H9 (cell line): ENCODE measurements around the gene TTC27. TPM values are rescaled to one million over a fixed set of nuclear protein-coding genes. Genes with fewer than 3 reads are reported as not detected.

ENCODE experiments used
- DNase-seq: peaks from one replicate; pipeline ENCODE4 v3.0.0-alpha.2; 2017
- H2AFZ ChIP-seq: one replicate; pipeline ENCODE4 v1.6.1; 2013; ENCODE audit warnings: mild to moderate bottlenecking, low read length, control low read depth, moderate library complexity
- H2AK5ac ChIP-seq: 2 replicates; pipeline ENCODE4 v1.6.1; 2013; ENCODE audit warnings: low read length, control low read depth, mixed read lengths; ENCODE audit not compliant: insufficient read length
- H2BK120ac ChIP-seq: one replicate; pipeline ENCODE4 v1.6.1; 2013; ENCODE audit warnings: low read depth, mild to moderate bottlenecking, low read length, control low read depth, inconsistent platforms; ENCODE audit not compliant: poor library complexity, severe bottlenecking
- H2BK12ac ChIP-seq: 2 replicates; pipeline ENCODE4 v1.6.1; 2013; ENCODE audit warnings: low read length, control low read depth, mixed read lengths, low read depth; ENCODE audit not compliant: insufficient read length
- H2BK15ac ChIP-seq: 2 replicates; pipeline ENCODE4 v1.6.1; 2013; ENCODE audit warnings: low read depth, low read length, control low read depth
- H2BK20ac ChIP-seq: one replicate; pipeline ENCODE4 v1.6.1; 2013; ENCODE audit warnings: low read depth, mild to moderate bottlenecking, low read length, control low read depth, inconsistent platforms; ENCODE audit not compliant: poor library complexity, severe bottlenecking
- H2BK5ac ChIP-seq: 2 replicates; pipeline ENCODE4 v1.6.1; 2013; ENCODE audit warnings: low read length, control low read depth, mixed read lengths; ENCODE audit not compliant: insufficient read length
- H3K14ac ChIP-seq: 2 replicates; pipeline ENCODE4 v1.6.1; 2013; ENCODE audit warnings: low read length, control low read depth; ENCODE audit not compliant: insufficient read depth
- H3K18ac ChIP-seq: 2 replicates; pipeline ENCODE4 v1.6.1; 2013; ENCODE audit warnings: low read depth, mild to moderate bottlenecking, mixed read lengths, low read length, control low read depth; ENCODE audit not compliant: insufficient read length
- H3K23ac ChIP-seq: 2 replicates; pipeline ENCODE4 v1.6.1; 2013; ENCODE audit warnings: low read length, control low read depth, mixed read lengths, low read depth; ENCODE audit not compliant: insufficient read length
- H3K23me2 ChIP-seq: 2 replicates; pipeline ENCODE4 v1.6.1; 2013; ENCODE audit warnings: low read depth, mild to moderate bottlenecking, mixed read lengths, low read length, control low read depth; ENCODE audit not compliant: insufficient read length, poor library complexity, severe bottlenecking
- H3K27ac ChIP-seq: 2 replicates; pipeline ENCODE4 v1.5.1; 2013; ENCODE audit warnings: low read length, control low read depth, mixed read lengths, low read depth; ENCODE audit not compliant: insufficient read length
- H3K27me3 ChIP-seq: 2 replicates; pipeline ENCODE4 v1.6.1; 2013; ENCODE audit warnings: low read length, control low read depth, inconsistent platforms; ENCODE audit not compliant: insufficient read depth
- H3K4ac ChIP-seq: 2 replicates; pipeline ENCODE4 v1.6.1; 2013; ENCODE audit warnings: low read depth, mild to moderate bottlenecking, control low read depth, inconsistent platforms, low read length, moderate library complexity
- H3K4me1 ChIP-seq: 2 replicates; pipeline ENCODE4 v1.6.1; 2013; ENCODE audit warnings: low read length, control low read depth, inconsistent platforms; ENCODE audit not compliant: insufficient read depth
- H3K4me2 ChIP-seq: 2 replicates; pipeline ENCODE4 v1.6.1; 2013; ENCODE audit warnings: low read length, control low read depth, mixed read lengths; ENCODE audit not compliant: insufficient read length, insufficient read depth
- H3K56ac ChIP-seq: 2 replicates; pipeline ENCODE4 v1.6.1; 2013; ENCODE audit warnings: low read depth, mild to moderate bottlenecking, mixed read lengths, low read length, control low read depth; ENCODE audit not compliant: insufficient read length
- H3K79me1 ChIP-seq: 2 replicates; pipeline ENCODE4 v1.6.1; 2013; ENCODE audit warnings: low read depth, mild to moderate bottlenecking, moderate library complexity, low read length, control low read depth, inconsistent platforms; ENCODE audit not compliant: insufficient read depth, poor library complexity, severe bottlenecking
- H3K79me2 ChIP-seq: 2 replicates; pipeline ENCODE4 v1.6.1; 2013; ENCODE audit warnings: low read length, control low read depth, inconsistent platforms; ENCODE audit not compliant: insufficient read depth
- H3K9ac ChIP-seq: 2 replicates; pipeline ENCODE4 v1.6.1; 2013; ENCODE audit warnings: low read length, control low read depth, mixed read lengths; ENCODE audit not compliant: insufficient read length; ENCODE audit errors: extremely low read depth
- H3K9me3 ChIP-seq: one replicate; pipeline ENCODE4 v1.6.1; 2013; ENCODE audit warnings: low read depth, low read length, inconsistent platforms; ENCODE audit not compliant: control insufficient read depth
- H3T11ph ChIP-seq: one replicate; pipeline ENCODE4 v1.6.1; 2013; ENCODE audit warnings: mild to moderate bottlenecking, low read length, control low read depth, inconsistent platforms
- H4K20me1 ChIP-seq: one replicate; pipeline ENCODE4 v1.6.1; 2013; ENCODE audit not compliant: control insufficient read depth, insufficient read length, insufficient read depth
- H4K5ac ChIP-seq: 2 replicates; pipeline ENCODE4 v1.6.1; 2013; ENCODE audit warnings: low read depth, mild to moderate bottlenecking, mixed read lengths, low read length, control low read depth; ENCODE audit not compliant: insufficient read length
- H4K8ac ChIP-seq: replicated peaks from 2 replicates; pipeline ENCODE4 v1.6.1; 2013; ENCODE audit warnings: low read length, control low read depth, mixed read lengths, low read depth; ENCODE audit not compliant: insufficient read length
- H4K91ac ChIP-seq: 2 replicates; pipeline ENCODE4 v1.6.1; 2013; ENCODE audit warnings: low read depth, mild to moderate bottlenecking, moderate library complexity, mixed read lengths, low read length, control low read depth; ENCODE audit not compliant: insufficient read length
- H3K27ac Mint-ChIP-seq, 3 experiments: 2 replicates in 2 of 3; 3 replicates in 1 of 3; pipeline ENCODE4 v1.8.0; 2020 to 2021; ENCODE audit warnings: mixed read lengths in 3 of 3, mild to moderate bottlenecking in 1 of 3, moderate library complexity in 1 of 3
- H3K27me3 Mint-ChIP-seq: 2 replicates; pipeline ENCODE4 v1.8.0; 2021; ENCODE audit warnings: low read depth, mild to moderate bottlenecking, moderate library complexity, mixed read lengths
- H3K36me3 Mint-ChIP-seq, 3 experiments: 2 replicates in 2 of 3; 3 replicates in 1 of 3; pipeline ENCODE4 v1.8.0; 2020 to 2021; ENCODE audit warnings: low read depth in 3 of 3, mixed read lengths in 3 of 3; ENCODE audit not compliant: insufficient read depth in 1 of 3
- H3K4me1 Mint-ChIP-seq, 2 experiments: 2 replicates each; pipeline ENCODE4 v1.8.0; 2020; ENCODE audit warnings: mixed read lengths in 2 of 2
- H3K4me3 Mint-ChIP-seq, 2 experiments: 2 replicates in 1 of 2; 3 replicates in 1 of 2; pipeline ENCODE4 v1.8.0; 2020 to 2021; ENCODE audit warnings: mild to moderate bottlenecking in 2 of 2, mixed read lengths in 2 of 2, moderate library complexity in 1 of 2
- H3K9me3 Mint-ChIP-seq, 2 experiments: 2 replicates in 1 of 2; 3 replicates in 1 of 2; pipeline ENCODE4 v1.8.0; 2020; ENCODE audit warnings: mild to moderate bottlenecking in 2 of 2, mixed read lengths in 2 of 2, moderate library complexity in 1 of 2
- CTCF ChIP-seq: fragments of 200-600 bp; sonication (generic); conservative IDR thresholded peaks from 3 replicates; pipeline ENCODE4 v1.8.0; 2021; ENCODE audit warnings: antibody characterized with exemption, mild to moderate bottlenecking
- total RNA-seq: library from RNA; stranded (reverse); gene quantifications from 2 replicates; pipeline ENCODE4 v1.2.1, GENCODE V29; 2021

TTC27 gene
- total RNA-seq, 1 experiment from 2014 or later = 26.0 TPM

- H3K79me2 ChIP-seq = no peaks in the 10 kb centered on the region
- H4K8ac ChIP-seq = no peak overlapping the region
- Mint-ChIP-seq H3K27me3 (no peaks in the 10 kb centered on the region), H3K4me3 (no peak overlapping the region), H3K27ac (no peak overlapping the region), H3K4me1 (no peaks in the 10 kb centered on the region), H3K9me3 (peaks cover 0 to 3% of the 10 kb centered on the region in 2 experiments; a peak in 2 of 5 replicates), H3K36me3 (peaks cover 0 to 7% (median 2%) of the 10 kb centered on the region in 3 experiments; a peak in 3 of 7 replicates)
- H3K18ac ChIP-seq = no peak overlapping the region
- no peak overlapping the region for H3K56ac ChIP-seq
- H3K4ac ChIP-seq = no peak overlapping the region
- H2AFZ ChIP-seq = no peak overlapping the region
- H3K23ac ChIP-seq = no peak overlapping the region
- H2BK5ac ChIP-seq = no peak overlapping the region
- H3K27me3 ChIP-seq = no peaks in the 10 kb centered on the region
- no peak for DNase-seq
- H3K14ac ChIP-seq = no peak overlapping the region
- no peaks in the 10 kb centered on the region for H3K9me3 ChIP-seq
- no peak for TF ChIP-seq CTCF
- H2BK15ac ChIP-seq = no peak overlapping the region
- no peak overlapping the region for H3K4me2 ChIP-seq
- H3K23me2 ChIP-seq = no peaks in the 10 kb centered on the region
- no peak overlapping the region for H3K27ac ChIP-seq
- H2BK120ac ChIP-seq = no peak overlapping the region
- no peak overlapping the region for H2AK5ac ChIP-seq
- H4K91ac ChIP-seq = no peak overlapping the region
- H4K20me1 ChIP-seq = no peaks in the 10 kb centered on the region
- no peak overlapping the region for H2BK12ac ChIP-seq
- no peaks in the 10 kb centered on the region for H3K79me1 ChIP-seq
- H3K4me1 ChIP-seq = no peaks in the 10 kb centered on the region
- H3T11ph ChIP-seq = no peak overlapping the region
- H2BK20ac ChIP-seq = no peak overlapping the region
- no peak overlapping the region for H3K9ac ChIP-seq
- no peak overlapping the region for H4K5ac ChIP-seq
Measured at GRCh38 chr2:32787207-32787606, 159.4 kb downstream of the TTC27 start.
